GM19397 (cell line): ENCODE results near the gene RSKR.
A peak's percentile ranks its signal among the peaks of the same experiment; 100 is the strongest.
"Not testable (repeated sequence)": the region's sequence is repeated elsewhere in the genome, so short reads cannot be mapped to it uniquely, and the experiment has no call there.

Source experiments
- ATAC-seq: cut with Tn5 transposase; IDR thresholded peaks from one replicate; pipeline ENCODE4 v1.9.1; 2021; ENCODE audit warnings: mild to moderate bottlenecking, moderate library complexity; ENCODE audit not compliant: unreplicated experiment

Gene RSKR

GRCh38 chr17:28613931-28614381 lies at the start of gene RSKR:
Gene RSKR, minus strand, starts transcription at chr17:28614185. Its CDS starts 24 bp downstream, at chr17:28614161.
- ATAC-seq = no peak

DNA sequence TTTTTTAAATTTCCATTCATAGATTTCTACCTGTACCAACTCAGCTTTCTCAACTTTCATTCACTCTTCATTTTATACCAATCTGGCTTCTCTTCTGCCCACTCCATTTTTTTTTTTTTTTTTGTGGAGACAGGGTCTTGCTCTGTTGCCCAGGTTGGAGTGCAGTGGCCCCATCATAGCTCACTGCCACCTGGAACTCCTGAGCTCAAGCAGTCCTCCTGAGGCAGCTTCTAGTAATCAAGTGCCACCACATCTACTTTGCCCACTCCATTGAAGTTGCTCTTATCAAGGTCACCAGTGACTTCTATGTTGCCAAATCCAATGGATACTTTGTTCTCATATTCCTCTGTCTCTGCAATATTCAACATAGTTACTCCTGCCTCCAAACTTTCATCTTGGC lies 49.7 kb upstream of the RSKR start:
- ATAC-seq = no peak

- ATAC-seq = no peak
Measured at GRCh38 chr17:28662527-28662829, 48.5 kb upstream of the RSKR start.

DNA sequence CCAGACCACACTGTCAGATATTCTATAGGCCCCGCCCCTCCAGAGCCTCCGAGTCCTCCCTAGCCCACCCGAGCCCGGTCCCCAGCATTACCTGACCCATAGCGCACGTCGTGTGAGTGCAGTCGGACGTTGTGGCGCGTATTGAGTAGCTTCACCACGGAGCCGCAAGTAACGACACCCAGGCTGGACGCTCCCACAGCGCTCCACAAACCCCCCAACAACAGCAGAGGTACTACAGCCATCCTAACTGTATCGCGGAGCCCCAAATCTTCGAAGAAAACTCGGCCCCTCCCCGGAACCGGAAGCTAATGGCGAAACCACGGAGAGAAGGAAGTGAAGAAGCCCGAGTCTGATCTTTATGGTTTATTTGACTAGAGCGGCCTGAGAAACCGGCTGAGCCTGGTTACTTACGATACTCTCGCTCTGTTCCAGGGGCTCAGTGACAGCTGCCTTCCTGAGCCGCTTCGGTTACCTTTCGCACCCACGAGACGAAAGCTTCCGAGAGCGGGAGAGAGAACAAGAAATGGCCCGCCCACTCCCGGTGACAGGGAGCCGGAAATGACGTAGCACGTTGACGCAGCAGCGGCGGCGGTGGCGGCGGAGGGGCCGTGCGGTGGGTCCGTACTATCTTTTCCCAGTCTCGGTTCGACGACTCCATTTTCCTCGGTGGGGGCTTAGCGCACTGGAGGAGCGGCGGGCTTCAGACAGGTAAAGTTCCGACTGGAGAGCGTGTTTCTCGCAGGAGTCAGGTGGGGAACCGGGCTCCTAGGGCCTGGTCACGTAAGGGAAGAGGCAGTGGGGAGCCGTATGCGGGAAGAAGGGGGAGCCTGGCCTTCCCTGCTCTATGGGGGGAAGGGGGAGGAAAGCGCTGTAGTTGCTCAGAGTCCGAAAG lies 47.9 kb upstream of the RSKR start, which contains the start of the genes SDF2 and SUPT6H:
TSS of gene SDF2 (minus strand) at position 272 of the 892 bp plus-strand sequence. CDS start at position 242, 30 bp downstream.
TSS of gene SUPT6H (plus strand) at position 571 of the 892 bp plus-strand sequence. CDS start 11,197 bp downstream, outside the sequence.
- peak; percentile 79 for ATAC-seq

DNA sequence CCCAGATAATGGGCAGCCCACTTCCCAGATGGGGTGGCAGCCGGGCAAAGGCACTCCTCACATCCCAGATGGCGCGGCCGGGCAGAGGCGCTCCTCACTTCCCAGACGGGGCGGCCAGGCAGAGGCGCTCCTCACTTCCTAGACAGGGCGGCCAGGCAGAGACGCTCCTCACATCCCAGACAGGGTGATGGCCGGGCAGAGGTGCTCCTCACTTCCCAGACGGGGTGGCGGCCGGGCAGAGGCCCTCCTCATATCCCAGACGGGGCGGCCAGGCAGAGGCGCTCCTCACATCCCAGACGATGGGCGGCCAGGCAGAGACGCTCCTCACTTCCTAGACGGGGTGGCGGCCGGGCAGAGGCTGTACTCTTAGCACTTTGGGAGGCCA lies 45.5 kb upstream of the RSKR start:
- not testable (repeated sequence) for ATAC-seq

GRCh38 chr17:28658766-28659496 lies 44.9 kb upstream of the RSKR start:
- not testable (repeated sequence) for ATAC-seq

- not testable (repeated sequence) for ATAC-seq
Measured at GRCh38 chr17:28658342-28658741, 44.4 kb upstream of the RSKR start.

GRCh38 chr17:28657756-28658155 lies 43.8 kb upstream of the RSKR start:
- no peak for ATAC-seq

- ATAC-seq = no peak
Measured at GRCh38 chr17:28655160-28655559, 41.2 kb upstream of the RSKR start.

- no peak for ATAC-seq
Measured at GRCh38 chr17:28648698-28649097, 34.7 kb upstream of the RSKR start.

DNA sequence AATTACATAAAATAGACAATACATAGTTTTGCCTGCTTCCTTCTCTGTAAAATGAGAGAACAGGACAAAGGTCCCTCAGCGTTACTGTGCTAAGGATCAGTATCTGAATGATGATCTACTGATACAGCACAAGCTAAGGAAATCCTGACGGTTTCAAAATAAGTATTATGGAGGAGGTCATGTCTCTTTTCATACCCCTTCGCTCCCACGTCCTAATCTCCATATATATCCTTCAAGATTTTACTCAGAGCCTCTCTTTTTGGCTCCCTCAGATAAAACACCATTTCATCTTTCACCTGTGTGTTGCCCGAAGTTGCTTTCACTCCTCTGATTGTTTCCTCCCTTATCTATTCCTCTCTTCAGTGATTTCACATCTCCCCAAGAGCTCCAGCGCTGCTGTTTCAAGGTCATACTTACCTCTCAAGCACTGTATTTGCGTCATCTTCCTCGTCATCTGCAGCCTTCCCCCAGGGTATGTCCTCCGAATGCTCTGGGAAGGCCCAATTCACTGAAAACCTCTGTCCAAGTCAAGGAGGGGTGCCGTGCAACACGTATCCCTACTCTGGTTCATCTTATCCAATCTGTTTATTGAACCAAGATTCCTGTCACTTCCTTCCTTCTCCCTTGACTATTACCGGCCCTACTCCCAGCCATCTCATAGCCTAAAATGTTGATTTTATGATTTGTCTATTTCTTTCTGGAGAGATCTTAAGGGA lies 32.2 kb upstream of the RSKR start:
- no peak for ATAC-seq

- no peak for ATAC-seq
Measured at GRCh38 chr17:28645576-28645939, 31.6 kb upstream of the RSKR start.

DNA sequence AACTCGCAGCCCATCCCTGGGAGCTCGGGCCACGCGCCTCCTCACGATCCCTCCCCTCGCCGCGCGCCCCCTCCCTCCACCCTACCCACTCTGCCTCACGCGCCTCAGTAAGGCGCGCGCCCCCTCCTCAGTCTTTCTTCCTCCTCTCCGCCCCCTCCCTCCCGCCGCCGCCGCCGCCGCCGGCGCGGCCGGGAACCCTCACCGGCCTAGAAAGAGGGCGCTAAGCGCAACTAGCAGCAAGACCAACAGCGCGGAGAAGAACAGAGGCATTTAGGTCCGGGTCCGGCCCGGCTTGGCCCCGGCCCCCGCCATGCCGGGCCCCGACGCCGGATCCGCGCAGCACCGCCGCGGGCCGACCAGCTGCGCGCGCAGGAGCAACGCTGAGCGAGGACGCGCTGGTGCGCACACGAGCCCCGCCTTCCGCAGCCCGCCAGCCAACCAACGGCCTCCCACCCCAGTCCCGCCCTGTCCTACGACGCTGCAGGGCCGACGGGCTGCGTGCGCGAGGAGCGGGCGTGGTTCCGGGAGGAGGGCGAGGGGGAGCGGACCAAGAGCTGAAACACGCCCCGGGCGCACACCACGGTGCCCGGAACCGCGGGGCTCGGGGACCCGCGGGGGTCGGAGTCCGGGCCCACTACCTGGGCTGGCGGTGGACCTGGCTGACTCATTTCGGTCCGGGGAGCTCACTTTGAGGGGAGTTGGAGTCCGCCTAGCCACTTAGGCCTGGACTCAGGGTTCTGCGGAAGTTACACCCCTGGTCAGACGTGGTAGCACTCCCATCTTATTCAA lies 31.0 kb upstream of the RSKR start, which contains the start of gene BLTP2:
TSS of gene BLTP2 (minus strand) at position 372 of the 789 bp plus-strand sequence. CDS start at position 270, 102 bp downstream.
- peak; percentile 92 for ATAC-seq

- ATAC-seq = peak; percentile 4
Measured at GRCh38 chr17:28643983-28644786, 30.2 kb upstream of the RSKR start.

- no peak for ATAC-seq
Measured at GRCh38 chr17:28641579-28641978, 27.6 kb upstream of the RSKR start.

DNA sequence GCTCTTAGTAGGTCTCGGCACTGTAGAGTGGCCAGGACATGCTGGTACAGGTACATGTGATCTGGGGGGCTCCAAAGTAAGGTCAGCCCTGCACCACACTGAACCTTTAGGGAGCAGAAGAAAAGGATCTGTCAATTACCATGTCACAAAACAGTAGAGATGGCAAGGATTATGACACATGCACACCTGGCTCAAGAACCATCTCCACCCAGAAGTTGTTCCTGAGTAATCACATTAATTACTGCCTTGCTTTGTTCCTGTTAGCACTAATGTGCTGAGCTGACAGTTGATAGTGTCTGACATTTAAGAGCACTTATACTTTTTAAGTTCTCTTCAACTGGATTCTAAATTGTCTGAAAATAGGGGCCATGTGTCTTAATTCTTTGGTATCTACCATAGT lies 21.5 kb upstream of the RSKR start:
- ATAC-seq = no peak

GRCh38 chr17:28634206-28634865 lies 20.4 kb upstream of the RSKR start:
- ATAC-seq = no peak

DNA sequence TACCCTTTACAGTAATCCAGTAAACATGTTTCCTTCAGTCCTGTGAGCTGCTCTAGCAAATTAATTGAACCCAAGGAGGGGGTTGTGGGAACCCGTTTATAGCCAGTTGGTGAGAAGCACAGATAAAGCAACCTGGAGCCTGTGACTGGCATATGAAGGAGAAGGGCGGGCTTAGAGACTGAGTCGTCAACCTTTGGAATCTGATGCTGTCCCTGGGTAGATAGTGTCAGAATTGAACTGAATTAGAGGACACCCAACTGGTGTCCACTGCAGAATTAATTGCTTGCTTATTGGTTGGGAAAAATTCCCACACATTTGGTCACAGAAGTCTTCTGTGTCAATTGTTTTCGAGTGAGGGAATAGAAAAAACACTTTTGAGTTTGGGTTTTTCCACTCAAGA lies 12.8 kb upstream of the RSKR start:
- no peak for ATAC-seq

DNA sequence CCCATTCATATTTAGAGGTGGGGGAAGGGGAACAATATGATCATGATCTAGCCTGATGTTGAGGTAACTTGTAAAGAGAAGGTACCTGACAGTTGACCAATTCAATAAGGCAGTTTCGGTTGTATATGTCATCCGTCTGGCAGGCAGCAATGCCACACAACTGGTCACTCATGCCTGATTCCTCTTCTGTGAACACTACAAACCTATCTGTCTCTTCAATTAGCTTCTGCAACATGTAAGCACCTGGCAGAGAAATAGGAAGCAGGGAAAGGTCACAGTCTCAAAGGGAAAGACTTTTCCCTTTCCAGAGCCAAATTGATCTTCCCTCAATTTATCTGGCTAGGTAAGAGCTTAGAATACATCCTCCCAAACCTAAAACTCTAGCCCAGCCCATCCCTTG lies 10.2 kb upstream of the RSKR start:
- no peak for ATAC-seq
